GM23248 (cell line): ENCODE data around the gene STX8. TPM values are rescaled to one million over a fixed set of nuclear protein-coding genes. Genes with fewer than 3 reads are reported as not detected.
"Not testable (repeated sequence)": the region's sequence is repeated elsewhere in the genome, so short reads cannot be mapped to it uniquely, and the experiment has no call there.

Source experiments
- DNase-seq: peaks from one replicate; pipeline ENCODE4 v3.0.0-alpha.2; 2015
- H2AFZ ChIP-seq: fragments of 200-600 bp; sonication (generic); 2 replicates; pipeline ENCODE4 v1.6.1; 2016; ENCODE audit warnings: antibody characterized with exemption
- H3F3A ChIP-seq: fragments of 200-600 bp; sonication (generic); 2 replicates; pipeline ENCODE4 v1.6.1; 2016; ENCODE audit warnings: mild to moderate bottlenecking, antibody characterized with exemption, mixed run types; ENCODE audit not compliant: insufficient read depth
- H3K27ac ChIP-seq: fragments of 200-600 bp; sonication (generic); 2 replicates; pipeline ENCODE4 v1.5.1; 2016; ENCODE audit warnings: mild to moderate bottlenecking
- H3K27me3 ChIP-seq: fragments of 200-600 bp; sonication (generic); replicated peaks from 2 replicates; pipeline ENCODE4 v1.6.1; 2016; ENCODE audit warnings: mild to moderate bottlenecking; ENCODE audit not compliant: insufficient read depth
- H3K36me3 ChIP-seq: fragments of 200-600 bp; sonication (generic); 2 replicates; pipeline ENCODE4 v1.6.1; 2016; ENCODE audit warnings: low read depth, mild to moderate bottlenecking
- H3K4me1 ChIP-seq: fragments of 200-600 bp; sonication (generic); 2 replicates; pipeline ENCODE4 v1.6.1; 2016; ENCODE audit warnings: mild to moderate bottlenecking; ENCODE audit not compliant: insufficient read depth
- H3K4me2 ChIP-seq: fragments of 200-600 bp; sonication (generic); one replicate; pipeline ENCODE4 v1.6.1; 2016; ENCODE audit warnings: mild to moderate bottlenecking; ENCODE audit not compliant: unreplicated experiment
- H3K4me3 ChIP-seq: fragments of 200-600 bp; sonication (generic); 2 replicates; pipeline ENCODE4 v1.5.1; 2016; ENCODE audit warnings: mild to moderate bottlenecking
- H3K79me2 ChIP-seq: fragments of 200-600 bp; sonication (generic); 2 replicates; pipeline ENCODE4 v1.6.1; 2016; ENCODE audit warnings: mild to moderate bottlenecking; ENCODE audit not compliant: insufficient read depth
- H3K9ac ChIP-seq: fragments of 200-600 bp; sonication (generic); 2 replicates; pipeline ENCODE4 v1.6.1; 2016; ENCODE audit warnings: mild to moderate bottlenecking
- H3K9me2 ChIP-seq: fragments of 200-600 bp; sonication (generic); 2 replicates; pipeline ENCODE4 v1.6.1; 2016; ENCODE audit warnings: mixed run types, mild to moderate bottlenecking, moderate library complexity; ENCODE audit not compliant: insufficient read depth
- H3K9me3 ChIP-seq: fragments of 200-600 bp; sonication (generic); one replicate; pipeline ENCODE4 v1.6.1; 2017; ENCODE audit warnings: low read depth
- H4K20me1 ChIP-seq: fragments of 200-600 bp; sonication (generic); 2 replicates; pipeline ENCODE4 v1.6.0; 2016; ENCODE audit not compliant: insufficient read depth
- EZH2 ChIP-seq: fragments of 200-600 bp; sonication (generic); IDR thresholded peaks from 2 replicates; pipeline ENCODE4 v1.6.1; 2018; ENCODE audit warnings: antibody characterized with exemption, mild to moderate bottlenecking; ENCODE audit not compliant: insufficient read depth, poor library complexity, severe bottlenecking
- EZH2phosphoT487 ChIP-seq: fragments of 200-600 bp; sonication (generic); IDR thresholded peaks from 2 replicates; pipeline ENCODE4 v1.6.1; 2018; ENCODE audit warnings: antibody characterized with exemption, moderate library complexity, mild to moderate bottlenecking, low read depth; ENCODE audit not compliant: insufficient read depth
- WGBS, 2 experiments: methylation state at CpG; one replicate each; pipeline ENCODE4 v1.1.6; 2015 to 2017; ENCODE audit warnings: low lambda C conversion rate in 2 of 2, low coverage in 1 of 2; ENCODE audit errors: missing lambda C conversion rate in 2 of 2; 5-methylcytosine and 5-hydroxymethylcytosine counted together
- in situ Hi-C: fragments of 300-500 bp; cut with MboI; formaldehyde crosslinking; loops from 2 replicates; pipeline ENCODE4 v1.15.0; 2020
- polyA plus RNA-seq: library from polyadenylated mRNA; unstranded; fragments of >200 nt; fragmentation: Nextera tagmentation; extraction: Ambion mirVana; gene quantifications from 2 replicates; pipeline ENCODE4 v1.2.1, GENCODE V29; 2016
- total RNA-seq: library from RNA; depleted of rRNA; stranded (reverse); fragments of >200 nt; shearing (Covaris generic); gene quantifications from 2 replicates; pipeline ENCODE4 v1.2.3, GENCODE V29; 2014

Gene STX8
- total and polyA plus RNA-seq, 2 experiments from 2014 or later = 40.7 to 84.3 TPM

- H3K9me3 ChIP-seq = no peaks in the 10 kb centered on the region
- DNase-seq = no peak
- no peaks in the 10 kb centered on the region for H3K9me2 ChIP-seq
- in situ Hi-C loops = no loop called here
- H4K20me1 ChIP-seq = no peaks in the 10 kb centered on the region
- no peak overlapping the region for H3K9ac ChIP-seq
- H3K4me3 ChIP-seq = no peak overlapping the region
- TF ChIP-seq EZH2 (no peak), EZH2phosphoT487 (no peak)
- 47% methylated on average over 7 of the region's 7 CpGs for WGBS, 2 experiments
- peaks cover 11% of the 10 kb centered on the region; the same call in 1 of the 2 replicates for H3K36me3 ChIP-seq
- H3F3A ChIP-seq = 0 out of 2 replicates have a peak, but pooled peaks cover 8% of the 10 kb centered on the region
- no peak overlapping the region for H2AFZ ChIP-seq
- H3K4me1 ChIP-seq = no peaks in the 10 kb centered on the region
- H3K79me2 ChIP-seq = peaks cover 18% of the 10 kb centered on the region
- no peak overlapping the region for H3K4me2 ChIP-seq
- H3K27ac ChIP-seq = no peak overlapping the region
- H3K27me3 ChIP-seq = no peaks in the 10 kb centered on the region
These were observed 9.6 kb downstream of the STX8 start for GRCh38 chr17:9566067-9566466.

GRCh38 chr17:9564104-9564503 lies 11.5 kb downstream of the STX8 start:
- Histone ChIP-seq H3K27me3 (no peaks in the 10 kb centered on the region), H3K36me3 (peaks cover 11% of the 10 kb centered on the region; the same call in 1 of the 2 replicates), H3F3A (0 out of 2 replicates have a peak, but pooled peaks cover 8% of the 10 kb centered on the region), H3K79me2 (peaks cover 30% of the 10 kb centered on the region), H4K20me1 (no peaks in the 10 kb centered on the region), H3K27ac (no peak overlapping the region), H2AFZ (no peak overlapping the region), H3K4me1 (no peaks in the 10 kb centered on the region), H3K4me3 (no peak overlapping the region), H3K9ac (no peak overlapping the region), H3K4me2 (no peak overlapping the region), H3K9me2 (no peaks in the 10 kb centered on the region), H3K9me3 (no peaks in the 10 kb centered on the region)
- TF ChIP-seq EZH2phosphoT487 = no peak
- no peak for TF ChIP-seq EZH2
- in situ Hi-C loops = no loop called here
- no peak for DNase-seq

GRCh38 chr17:9557857-9558256 lies 17.8 kb downstream of the STX8 start:
- DNase-seq = no peak
- Histone ChIP-seq H3F3A (no peaks in the 10 kb centered on the region), H3K27me3 (no peaks in the 10 kb centered on the region), H3K9me2 (no peaks in the 10 kb centered on the region), H2AFZ (no peak overlapping the region), H3K9me3 (no peaks in the 10 kb centered on the region), H3K9ac (no peak overlapping the region), H3K36me3 (0 out of 2 replicates have a peak, but pooled peaks cover 3% of the 10 kb centered on the region), H3K27ac (no peak overlapping the region), H3K4me1 (no peaks in the 10 kb centered on the region), H3K4me2 (no peak overlapping the region), H3K79me2 (peaks cover 20% of the 10 kb centered on the region; the same call in 1 of the 2 replicates), H3K4me3 (no peak overlapping the region), H4K20me1 (no peaks in the 10 kb centered on the region)
- in situ Hi-C loops = no loop called here
- TF ChIP-seq EZH2 = no peak
- TF ChIP-seq EZH2phosphoT487 = no peak
- WGBS, 2 experiments = 68 to 69% methylated on average over 9 of the region's 9 CpGs

GRCh38 chr17:9557161-9557755 lies 18.4 kb downstream of the STX8 start:
- no peak for TF ChIP-seq EZH2phosphoT487
- TF ChIP-seq EZH2 = no peak
- H3K79me2 ChIP-seq = peaks cover 16% of the 10 kb centered on the region; the same call in 1 of the 2 replicates
- H3K4me3 ChIP-seq = no peak overlapping the region
- H3F3A ChIP-seq = no peaks in the 10 kb centered on the region
- no peaks in the 10 kb centered on the region for H3K4me1 ChIP-seq
- no peaks in the 10 kb centered on the region for H3K27me3 ChIP-seq
- no peak overlapping the region for H3K4me2 ChIP-seq
- H3K36me3 ChIP-seq = 0 out of 2 replicates have a peak, but pooled peaks cover 3% of the 10 kb centered on the region
- H2AFZ ChIP-seq = no peak overlapping the region
- no peaks in the 10 kb centered on the region for H3K9me3 ChIP-seq
- WGBS, 2 experiments = 84 to 85% methylated on average over 10 of the region's 10 CpGs
- H3K9me2 ChIP-seq = no peaks in the 10 kb centered on the region
- H3K27ac ChIP-seq = no peak overlapping the region
- in situ Hi-C loops = no loop called here
- no peak overlapping the region for H3K9ac ChIP-seq
- no peaks in the 10 kb centered on the region for H4K20me1 ChIP-seq
- DNase-seq = no peak

- H3F3A ChIP-seq, H3K27me3 ChIP-seq, H3K9me3 ChIP-seq, H3K79me2 ChIP-seq, H3K4me1 ChIP-seq, H2AFZ ChIP-seq, H3K9me2 ChIP-seq, H3K36me3 ChIP-seq, H3K4me2 ChIP-seq, in situ Hi-C loops, H3K27ac ChIP-seq, H3K9ac ChIP-seq, H4K20me1 ChIP-seq, H3K4me3 ChIP-seq: not testable (repeated sequence)
- DNase-seq = peak; percentile 61
- 79% methylated on average over 6 of the region's 6 CpGs for WGBS, 2 experiments
These were observed 20.9 kb downstream of the STX8 start for GRCh38 chr17:9554715-9555114.
